Omental fat pad (tissue), 4 donors: ENCODE data around the gene JADE3. TPM values are rescaled to one million over a fixed set of nuclear protein-coding genes. Genes with fewer than 3 reads are reported as not detected.

ENCODE experiments used
- ATAC-seq: fragments of 150-250 bp; one replicate; pipeline ENCODE4 v1.9.1; 2016; ENCODE audit warnings: mild to moderate bottlenecking, moderate library complexity; ENCODE audit not compliant: low FRiP score
- DNase-seq: peaks from one replicate; pipeline ENCODE4 v3.0.0-alpha.2; 2019; ENCODE audit warnings: low spot score
- small RNA-seq: library from RNA; depleted of rRNA; stranded (forward); fragments of <200 nt; gene quantifications from one replicate; pipeline ENCODE3, GENCODE V24; 2016
- total RNA-seq, 4 donors: library from RNA; depleted of rRNA; stranded (reverse); fragments of >200 nt; gene quantifications; one replicate each; pipeline ENCODE4 v1.1.0, GENCODE V29; 2016
- TF ChIP-seq, protein P1 (sequence below), 3 donors: fragments of 450-650 bp; IDR thresholded peaks; one replicate each; pipeline ENCODE4 v1.5.1; 2016 to 2017; ENCODE audit warnings: antibody characterized with exemption in 3 of 3, mild to moderate bottlenecking in 3 of 3, moderate library complexity in 2 of 3

Gene JADE3
- total RNA-seq, 4 donors from 2014 or later = 3.9 to 6.6 (median 5.4) TPM

DNA sequence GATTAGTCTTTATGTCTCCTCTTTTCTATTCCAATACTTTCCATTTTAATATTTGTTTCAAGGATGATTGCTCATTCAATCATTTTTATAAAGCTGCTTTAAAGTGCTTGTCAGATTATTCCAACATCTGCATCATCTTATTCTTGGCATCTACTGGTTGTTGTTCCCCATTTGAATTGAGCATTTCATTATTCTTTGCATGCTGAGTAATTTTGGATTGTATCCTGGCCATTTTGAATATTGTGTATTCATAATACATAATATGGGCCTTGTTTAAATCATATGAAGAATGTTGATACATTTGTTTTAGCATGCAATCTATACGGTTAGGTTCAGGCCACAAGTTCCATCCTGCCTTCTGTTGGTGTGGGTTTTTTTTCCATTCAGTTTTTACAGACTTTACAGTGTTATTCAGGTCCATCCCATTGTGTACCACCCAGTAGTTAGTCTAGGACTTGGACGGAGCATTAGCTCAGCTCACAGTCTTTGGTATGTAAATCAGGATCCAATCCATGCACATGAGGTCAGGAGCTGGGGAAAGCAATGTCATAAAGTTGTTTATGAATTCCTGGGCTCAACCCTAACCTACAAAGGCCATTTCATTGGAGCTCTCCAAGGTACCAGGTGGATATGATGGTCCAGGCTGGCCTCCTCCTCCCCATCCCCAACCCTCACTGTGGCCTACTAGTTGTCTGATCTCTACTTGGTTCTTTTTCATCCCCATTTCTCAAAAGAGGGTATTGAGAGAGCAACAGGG lies 186.3 kb downstream of the JADE3 start:
- no peak for ATAC-seq
- TF ChIP-seq, protein P1, sequence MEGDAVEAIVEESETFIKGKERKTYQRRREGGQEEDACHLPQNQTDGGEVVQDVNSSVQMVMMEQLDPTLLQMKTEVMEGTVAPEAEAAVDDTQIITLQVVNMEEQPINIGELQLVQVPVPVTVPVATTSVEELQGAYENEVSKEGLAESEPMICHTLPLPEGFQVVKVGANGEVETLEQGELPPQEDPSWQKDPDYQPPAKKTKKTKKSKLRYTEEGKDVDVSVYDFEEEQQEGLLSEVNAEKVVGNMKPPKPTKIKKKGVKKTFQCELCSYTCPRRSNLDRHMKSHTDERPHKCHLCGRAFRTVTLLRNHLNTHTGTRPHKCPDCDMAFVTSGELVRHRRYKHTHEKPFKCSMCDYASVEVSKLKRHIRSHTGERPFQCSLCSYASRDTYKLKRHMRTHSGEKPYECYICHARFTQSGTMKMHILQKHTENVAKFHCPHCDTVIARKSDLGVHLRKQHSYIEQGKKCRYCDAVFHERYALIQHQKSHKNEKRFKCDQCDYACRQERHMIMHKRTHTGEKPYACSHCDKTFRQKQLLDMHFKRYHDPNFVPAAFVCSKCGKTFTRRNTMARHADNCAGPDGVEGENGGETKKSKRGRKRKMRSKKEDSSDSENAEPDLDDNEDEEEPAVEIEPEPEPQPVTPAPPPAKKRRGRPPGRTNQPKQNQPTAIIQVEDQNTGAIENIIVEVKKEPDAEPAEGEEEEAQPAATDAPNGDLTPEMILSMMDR (IDR thresholded peaks at IDR 0.05) = no peak
- no peak for DNase-seq

DNA sequence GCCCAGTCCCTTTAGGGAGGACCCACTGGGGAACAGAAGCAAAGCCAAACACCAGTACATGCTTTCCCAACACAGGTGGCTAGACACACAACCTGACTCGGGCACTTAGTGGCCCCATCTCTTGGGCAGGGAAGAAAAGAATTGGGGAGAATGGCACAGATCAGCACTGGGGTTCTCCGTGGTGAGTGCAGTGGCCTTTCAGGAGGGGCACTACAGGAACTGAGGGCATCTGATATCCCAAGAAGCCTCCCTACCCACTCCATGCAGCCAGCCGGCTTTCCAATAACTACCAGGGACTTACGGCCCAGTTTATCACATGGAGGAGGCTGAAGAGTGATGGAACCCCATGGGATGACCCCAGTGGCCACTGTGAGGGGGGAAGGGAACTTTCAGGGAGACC lies 189.0 kb downstream of the JADE3 start:
- ATAC-seq (no peak), DNase-seq (no peak)
- TF ChIP-seq, protein P1 (IDR thresholded peaks at IDR 0.05) = no peak

Small RNA genes within 50 kb of the gene (small RNA-seq; reads per million reads assigned to genes)
- not detected for gene RNU6-1189P

Other genes starting within 250 kb of the JADE3 start
- 1 to 10 TPM in 3 of 4 donors, under 1 TPM in 1; 0.63 to 9.0 (median 2.7) TPM for gene SLC9A7, start 153.3 kb upstream of the JADE3 start, total RNA-seq
- gene RP2, start 75.4 kb upstream of the JADE3 start, total RNA-seq = 10 to 100 TPM; 12.1 to 20.9 (median 14.7) TPM
- gene RGN, start 166.0 kb downstream of the JADE3 start, total RNA-seq = 1 to 10 TPM; 1.4 to 4.0 (median 2.9) TPM
- gene NDUFB11, start 232.3 kb downstream of the JADE3 start, total RNA-seq = 10 to 100 TPM; 37.7 to 63.2 (median 41.6) TPM
- gene RBM10, start 232.8 kb downstream of the JADE3 start, total RNA-seq = 10 to 100 TPM; 24.3 to 27.0 (median 25.4) TPM